Small intestine (tissue), 7 donors: ENCODE results near the gene ITGA1. TPM values are rescaled to one million over a fixed set of nuclear protein-coding genes. Genes with fewer than 3 reads are reported as not detected.
A peak's percentile ranks its signal among the peaks of the same experiment; 100 is the strongest.

Experiments used
- DNase-seq, 2 donors: peaks; one replicate each; pipeline versions ENCODE4 v3.0.0 to v3.0.0-alpha.2; 2013
- FAIRE-seq: peaks from 2 replicates; lab custom pipeline; 2012; peaks lifted over from hg19 to GRCh38; lab: Jason Lieb, UNC
- H3K27ac ChIP-seq, 3 donors: one replicate each; pipeline ENCODE4 v1.5.1; 2013; ENCODE audit warnings: low read length in 2 of 3, mild to moderate bottlenecking in 2 of 3, control low read depth in 1 of 3, inconsistent platforms in 1 of 3, low read depth in 1 of 3, moderate library complexity in 1 of 3
- H3K27me3 ChIP-seq, 3 donors: one replicate each; pipeline ENCODE4 v1.6.1; 2013; ENCODE audit warnings: low read length in 3 of 3, inconsistent platforms in 1 of 3; ENCODE audit not compliant: control insufficient read depth in 3 of 3, insufficient read depth in 3 of 3
- H3K36me3 ChIP-seq, 3 donors: one replicate each; pipeline ENCODE4 v1.6.1; 2013; ENCODE audit warnings: low read length in 3 of 3, inconsistent platforms in 1 of 3, low read depth in 1 of 3, mild to moderate bottlenecking in 1 of 3, moderate library complexity in 1 of 3; ENCODE audit not compliant: control insufficient read depth in 3 of 3, insufficient read depth in 2 of 3
- H3K4me1 ChIP-seq, 3 donors: one replicate each; pipeline ENCODE4 v1.6.1; 2013; ENCODE audit warnings: low read length in 2 of 3, inconsistent platforms in 1 of 3, low read depth in 1 of 3, mild to moderate bottlenecking in 1 of 3, moderate library complexity in 1 of 3; ENCODE audit not compliant: control insufficient read depth in 3 of 3, insufficient read depth in 2 of 3
- H3K4me3 ChIP-seq, 3 donors: one replicate each; pipeline ENCODE4 v1.5.1; 2013; ENCODE audit warnings: low read length in 3 of 3, control low read depth in 1 of 3, inconsistent platforms in 1 of 3, low read depth in 1 of 3, mild to moderate bottlenecking in 1 of 3, moderate library complexity in 1 of 3
- H3K9me3 ChIP-seq, 2 donors: one replicate each; pipeline ENCODE4 v1.6.1; 2013; ENCODE audit warnings: low read depth in 1 of 2, low read length in 1 of 2; ENCODE audit not compliant: control insufficient read depth in 2 of 2, insufficient read depth in 1 of 2
- WGBS, 3 donors: extraction: QIAGEN DNeasy Blood & Tissue Kit; methylation state at CpG; one replicate each; pipeline ENCODE4 v1.1.7; 2013; 5-methylcytosine and 5-hydroxymethylcytosine counted together
- polyA plus RNA-seq, 4 donors: library from polyadenylated mRNA; stranded (reverse) in 3 of 4; unstranded in 1 of 4; fragments of 200-250 nt in 3 of 4; fragments of 120-200 nt in 1 of 4; gene quantifications; one replicate each; pipeline versions ENCODE4 v1.2.1 to v1.2.3, GENCODE V29; 2013
- donor health status: healthy with polysubstance abuse.
- donor health status: control.
- donor health status: control.
- donor health status: Bipolar disorder and iron deficiency.
- donor health status: healthy.

Gene ITGA1
- polyA plus RNA-seq, 4 donors: 1.6 to 20.9 (median 5.0) TPM

DNA sequence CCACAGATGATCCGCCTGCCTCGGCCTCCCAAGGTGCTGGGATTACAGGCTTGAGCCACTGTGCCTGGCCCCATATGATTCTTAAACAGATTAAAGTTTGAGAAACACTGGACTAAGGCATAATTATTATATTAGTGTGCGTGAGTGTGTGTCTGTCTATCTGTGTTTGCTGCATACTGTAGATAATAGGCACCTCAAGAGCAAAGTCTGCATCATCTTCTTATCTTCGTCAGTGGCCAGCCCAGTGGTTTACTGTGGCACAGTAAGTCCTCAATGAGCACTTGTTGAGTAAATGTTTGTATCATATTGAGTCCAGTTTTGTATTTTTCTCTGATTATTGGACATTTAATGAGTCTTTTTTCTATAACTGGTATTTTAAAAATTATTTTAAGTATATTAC, 81.7 kb downstream of the ITGA1 start:
- Histone ChIP-seq H3K9me3 (no peaks in the 10 kb centered on the region), H3K36me3 (peaks cover 0 to 4% (median 0%) of the 10 kb centered on the region in 3 donors), H3K4me1 (no peaks in the 10 kb centered on the region), H3K4me3 (no peak overlapping the region), H3K27ac (no peak overlapping the region), H3K27me3 (no peaks in the 10 kb centered on the region)
- 73 to 92% (median 81%) methylated on average over 4 of the region's 4 CpGs for WGBS, 3 donors
- FAIRE-seq: no peak
- peak; percentile 40 to 41 for DNase-seq

DNA sequence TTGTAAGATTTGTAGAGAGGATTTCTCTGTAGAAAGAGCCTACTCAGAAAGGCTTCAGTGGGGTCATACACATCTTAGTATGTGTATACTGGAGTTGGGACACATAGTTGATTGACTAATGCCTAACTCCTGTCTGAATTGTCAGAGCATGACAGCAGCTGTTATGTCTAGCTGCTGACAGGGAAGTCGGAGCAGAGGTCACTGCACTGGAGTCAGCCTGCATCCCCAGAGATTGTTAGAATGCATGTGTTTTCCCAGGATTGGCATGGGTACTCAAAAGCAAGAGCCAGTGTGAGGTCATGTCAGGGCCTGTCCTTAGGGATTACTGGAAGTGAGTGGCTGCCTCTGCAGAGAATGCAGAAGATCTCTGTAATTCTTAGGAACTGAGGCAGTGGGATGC, 82.7 kb downstream of the ITGA1 start:
- FAIRE-seq (no peak), DNase-seq (peak in 1 of 2 donors; percentile 25)
- no peaks in the 10 kb centered on the region for H3K27me3 ChIP-seq
- no peaks in the 10 kb centered on the region for H3K9me3 ChIP-seq
- 67 to 81% (median 73%) methylated on average over 1 of the region's 1 CpG for WGBS, 3 donors
- peaks cover 0 to 4% (median 0%) of the 10 kb centered on the region in 3 donors for H3K36me3 ChIP-seq
- H3K4me1 ChIP-seq: no peaks in the 10 kb centered on the region
- no peak overlapping the region for H3K4me3 ChIP-seq
- H3K27ac ChIP-seq: no peak overlapping the region

DNA sequence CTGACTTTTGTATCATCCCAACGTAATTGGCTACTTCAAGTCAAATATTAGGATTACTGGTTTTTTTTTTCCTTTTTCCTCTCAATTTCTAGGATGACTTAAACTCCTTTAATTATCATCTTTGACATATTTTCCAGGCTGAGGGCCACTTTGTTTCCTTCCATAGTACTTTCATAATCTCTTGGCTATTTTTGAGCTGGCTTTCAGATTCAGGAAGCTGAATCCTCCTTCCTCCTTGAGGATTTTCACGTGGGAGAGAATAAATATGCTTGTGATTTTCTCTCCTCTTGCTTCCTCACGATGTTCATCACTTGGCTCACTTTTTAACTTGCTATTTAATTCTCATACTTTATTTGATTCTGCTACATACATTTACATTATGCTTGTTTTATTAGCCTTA, 88.1 kb downstream of the ITGA1 start:
- FAIRE-seq: no peak
- Histone ChIP-seq H3K27ac (no peak overlapping the region), H3K9me3 (no peaks in the 10 kb centered on the region), H3K4me1 (no peaks in the 10 kb centered on the region), H3K36me3 (peaks cover 0 to 2% (median 2%) of the 10 kb centered on the region in 3 donors), H3K4me3 (no peak overlapping the region), H3K27me3 (no peaks in the 10 kb centered on the region)
- DNase-seq: no peak
- WGBS, 3 donors: 55 to 92% (median 78%) methylated on average over 3 of the region's 3 CpGs

DNA sequence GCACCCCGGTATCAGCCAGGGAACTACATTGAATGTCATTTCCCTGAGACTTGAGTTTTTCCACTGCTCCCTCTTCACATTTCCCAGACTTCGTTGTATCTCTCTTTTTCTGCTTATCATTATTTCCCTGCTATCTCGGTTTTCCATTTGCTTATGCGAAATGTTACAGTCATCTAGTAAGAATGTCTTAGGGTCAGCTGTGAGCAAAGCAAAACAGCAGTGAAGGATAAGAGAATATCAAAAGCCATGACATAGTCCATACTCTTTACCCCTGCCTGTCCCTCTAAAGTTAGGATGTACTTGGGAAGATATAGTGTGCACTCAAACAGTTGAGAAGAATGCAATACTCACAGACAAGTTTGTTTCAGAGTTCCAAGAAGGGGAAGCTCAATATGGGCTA, 88.7 kb downstream of the ITGA1 start:
- no peaks in the 10 kb centered on the region for H3K4me1 ChIP-seq
- WGBS, 3 donors: 86 to 93% (median 92%) methylated on average over 4 of the region's 4 CpGs
- no peak overlapping the region for H3K27ac ChIP-seq
- no peak overlapping the region for H3K4me3 ChIP-seq
- no peaks in the 10 kb centered on the region for H3K9me3 ChIP-seq
- no peak for DNase-seq
- H3K27me3 ChIP-seq: no peaks in the 10 kb centered on the region
- peaks cover 0 to 2% (median 2%) of the 10 kb centered on the region in 3 donors for H3K36me3 ChIP-seq
- FAIRE-seq: no peak

DNA sequence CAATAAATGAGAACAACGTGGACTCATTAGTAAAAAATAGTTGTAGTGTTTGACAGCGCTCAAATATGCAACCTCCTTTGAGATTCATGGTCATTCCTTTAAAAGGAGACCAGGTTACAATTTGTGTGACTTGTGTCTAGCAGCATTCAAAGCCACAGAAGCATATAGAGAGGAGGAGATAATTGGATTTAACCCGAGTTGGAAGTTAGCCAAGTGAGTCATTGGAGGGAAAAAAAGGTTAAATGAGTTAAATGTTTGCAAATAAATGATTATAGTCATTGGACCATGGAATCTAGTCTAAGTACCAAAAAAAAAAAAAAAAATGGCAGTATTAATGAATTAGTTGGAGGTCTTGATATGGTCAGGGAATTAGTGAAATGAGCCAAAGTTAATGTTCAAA, 90.9 kb downstream of the ITGA1 start:
- DNase-seq (no peak), FAIRE-seq (no peak)
- H3K9me3 ChIP-seq: no peaks in the 10 kb centered on the region
- H3K4me3 ChIP-seq: no peak overlapping the region
- H3K27ac ChIP-seq: peak overlapping the region in 1 of 3 donors; percentile 1
- H3K36me3 ChIP-seq: peaks cover 0 to 2% (median 1%) of the 10 kb centered on the region in 3 donors
- 60 to 74% (median 73%) methylated on average over 3 of the region's 3 CpGs for WGBS, 3 donors
- H3K4me1 ChIP-seq: no peaks in the 10 kb centered on the region
- H3K27me3 ChIP-seq: no peaks in the 10 kb centered on the region

DNA sequence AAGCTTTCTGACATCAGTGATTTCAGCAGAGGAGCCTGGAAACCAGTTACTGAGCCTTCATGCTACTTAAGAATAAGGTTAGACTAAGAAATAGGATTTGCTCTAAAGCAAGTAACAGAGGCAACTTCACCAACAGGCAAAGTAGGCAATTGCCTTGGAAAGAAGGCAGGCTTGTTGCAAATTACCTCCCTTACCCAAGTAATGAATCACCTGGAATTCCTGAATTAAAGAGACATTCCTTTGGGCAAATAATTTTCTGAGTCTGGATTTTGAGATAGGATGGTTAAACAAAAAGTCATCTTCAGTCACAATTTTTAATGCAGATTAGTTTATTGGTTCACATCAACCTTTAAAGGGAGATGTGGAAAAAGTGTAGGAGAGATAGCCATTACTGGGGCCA, 92.8 kb downstream of the ITGA1 start:
- Histone ChIP-seq H3K4me1 (peaks cover 0 to 5% (median 4%) of the 10 kb centered on the region in 3 donors), H3K4me3 (no peak overlapping the region), H3K9me3 (no peaks in the 10 kb centered on the region), H3K36me3 (peaks cover 0 to 2% (median 1%) of the 10 kb centered on the region in 3 donors), H3K27ac (no peak overlapping the region), H3K27me3 (no peaks in the 10 kb centered on the region)
- DNase-seq (no peak), FAIRE-seq (no peak)

DNA sequence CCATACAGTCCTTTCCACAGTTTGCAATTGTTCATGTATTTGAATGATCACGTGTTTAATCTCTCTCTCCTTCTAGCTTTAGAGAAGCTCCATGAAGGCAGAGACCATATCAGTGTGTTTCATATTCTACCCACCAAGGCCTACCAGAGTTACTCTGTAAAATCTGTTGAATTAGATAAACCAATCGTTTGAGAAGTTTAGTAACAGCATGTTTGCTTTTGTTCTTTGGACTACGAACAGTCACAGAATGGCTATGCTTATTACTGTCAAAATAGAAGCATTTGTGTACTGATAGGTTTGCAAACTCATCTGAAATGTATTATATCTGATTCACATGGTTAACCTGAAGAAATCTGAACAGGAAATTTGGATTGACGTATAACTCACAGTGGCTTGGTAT, 93.8 kb downstream of the ITGA1 start:
- no peaks in the 10 kb centered on the region for H3K9me3 ChIP-seq
- H3K36me3 ChIP-seq: peaks cover 0 to 2% (median 1%) of the 10 kb centered on the region in 3 donors
- FAIRE-seq: no peak
- H3K27me3 ChIP-seq: no peaks in the 10 kb centered on the region
- peaks cover 0 to 10% (median 8%) of the 10 kb centered on the region in 3 donors for H3K4me1 ChIP-seq
- WGBS, 3 donors: 90 to 92% (median 91%) methylated on average over 4 of the region's 4 CpGs
- H3K4me3 ChIP-seq: no peak overlapping the region
- no peak overlapping the region for H3K27ac ChIP-seq
- DNase-seq: no peak

DNA sequence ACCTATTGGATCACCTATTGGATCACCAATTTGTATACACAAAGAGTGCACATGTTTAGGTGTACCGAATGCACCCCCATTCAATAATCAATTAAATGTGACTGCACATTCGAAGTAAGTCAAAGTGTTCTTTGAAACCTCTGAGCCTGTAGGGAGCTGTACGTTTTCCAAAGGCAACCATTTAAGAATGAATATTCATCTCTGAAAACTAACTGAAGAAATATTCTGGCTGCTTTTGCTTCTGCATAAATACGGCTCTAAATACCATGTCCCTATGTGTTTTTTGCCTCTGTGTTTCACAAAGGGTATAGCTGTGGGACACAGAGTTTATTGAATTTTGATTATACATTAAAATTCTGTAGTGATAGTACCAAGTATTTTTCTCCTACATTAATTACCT, 95.4 kb downstream of the ITGA1 start:
- peaks cover 0 to 10% (median 8%) of the 10 kb centered on the region in 3 donors for H3K4me1 ChIP-seq
- no peak overlapping the region for H3K4me3 ChIP-seq
- H3K9me3 ChIP-seq: no peaks in the 10 kb centered on the region
- no peak for DNase-seq
- no peak for FAIRE-seq
- no peaks in the 10 kb centered on the region for H3K27me3 ChIP-seq
- WGBS, 3 donors: 90 to 95% (median 92%) methylated on average over 4 of the region's 4 CpGs
- peaks cover 0 to 1% (median 0%) of the 10 kb centered on the region in 3 donors for H3K36me3 ChIP-seq
- H3K27ac ChIP-seq: no peak overlapping the region

DNA sequence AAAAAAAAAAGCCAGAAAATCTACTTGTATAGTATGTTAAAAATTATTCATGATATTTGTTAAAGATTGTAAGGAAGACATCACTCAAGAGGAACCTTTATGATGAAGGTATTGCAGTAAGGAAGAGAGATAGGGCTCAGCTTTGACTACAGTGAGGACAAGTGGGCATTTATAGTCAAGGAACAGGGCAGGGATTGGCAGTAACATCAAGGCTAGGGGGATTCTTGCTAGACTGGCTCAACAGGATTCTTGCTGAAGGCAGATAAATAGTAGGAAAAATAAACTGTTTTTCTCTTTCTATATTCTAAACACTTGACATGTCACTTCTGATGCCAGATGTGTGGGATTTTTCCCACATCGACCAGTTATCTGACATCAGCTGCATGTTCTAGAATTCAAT, 96.7 kb downstream of the ITGA1 start:
- H3K4me1 ChIP-seq: peaks cover 0 to 10% (median 8%) of the 10 kb centered on the region in 3 donors
- H3K4me3 ChIP-seq: no peak overlapping the region
- DNase-seq: peak in 1 of 2 donors; percentile 15
- no peak overlapping the region for H3K27ac ChIP-seq
- no peaks in the 10 kb centered on the region for H3K27me3 ChIP-seq
- no peak for FAIRE-seq
- 66 to 84% (median 69%) methylated on average over 1 of the region's 1 CpG for whole genome bisulfite sequencing, 3 donors
- peaks cover 0 to 2% (median 1%) of the 10 kb centered on the region in 3 donors for H3K36me3 ChIP-seq
- no peaks in the 10 kb centered on the region for H3K9me3 ChIP-seq
